Prostate gland (tissue), 2 donors: ENCODE data around the gene PXDC1. TPM values are rescaled to one million over a fixed set of nuclear protein-coding genes. Genes with fewer than 3 reads are reported as not detected.
"Not testable (repeated sequence)": the region's sequence is repeated elsewhere in the genome, so short reads cannot be mapped to it uniquely, and the experiment has no call there.

ENCODE experiments used
- DNase-seq: peaks from one replicate; pipeline ENCODE4 v3.0.0-alpha.2; 2019; ENCODE audit warnings: low spot score
- H3K27ac ChIP-seq, 2 donors: fragments of 200-600 bp; sonication (generic); 2 replicates each; pipeline ENCODE4 v1.5.1; 2017 to 2019
- H3K27me3 ChIP-seq: fragments of 200-600 bp; sonication (generic); replicated peaks from 2 replicates; pipeline ENCODE4 v1.5.1; 2019; ENCODE audit not compliant: insufficient read depth
- H3K36me3 ChIP-seq, 2 donors: fragments of 200-600 bp; sonication (generic); 1 replicate in 1 of 2; 2 replicates in 1 of 2; pipeline versions ENCODE4 v1.5.1 to v1.8.1; 2017 to 2019
- H3K4me1 ChIP-seq: fragments of 200-600 bp; sonication (generic); replicated peaks from 2 replicates; pipeline ENCODE4 v1.5.1; 2019
- H3K4me3 ChIP-seq, 2 donors: fragments of 200-600 bp; sonication (generic); 2 replicates each; pipeline ENCODE4 v1.5.1; 2017 to 2019
- H3K9me3 ChIP-seq: fragments of 200-600 bp; sonication (generic); 2 replicates; pipeline ENCODE4 v1.5.1; 2017
- CTCF ChIP-seq, 4 experiments: fragments of 200-600 bp in 2 of 4; fragments of 450-650 bp in 2 of 4; sonication (generic) in 2 of 4; IDR thresholded peaks; 1 replicate in 3 of 4; 2 replicates in 1 of 4; pipeline ENCODE4 v1.5.1; 2016 to 2019; ENCODE audit warnings: antibody characterized with exemption in 4 of 4, mild to moderate bottlenecking in 2 of 4, moderate library complexity in 2 of 4
- POLR2A ChIP-seq: fragments of 450-650 bp; IDR thresholded peaks from one replicate; pipeline ENCODE4 v1.6.1; 2016; ENCODE audit warnings: antibody characterized with exemption, mild to moderate bottlenecking
- POLR2AphosphoS5 ChIP-seq: sonication (generic); formaldehyde crosslinking; IDR thresholded peaks from one replicate; pipeline ENCODE4 v1.6.1; 2017; ENCODE audit warnings: antibody characterized with exemption
- WGBS: methylation state at CpG from one replicate; pipeline ENCODE4 v1.1.5; 2018; 5-methylcytosine and 5-hydroxymethylcytosine counted together
- intact Hi-C: fragments of 100-400 bp; cut with DNase I; formaldehyde crosslinking; loops from one replicate; pipeline ENCODE4 v1.14.2; 2022
- total RNA-seq, 2 donors: library from RNA; depleted of rRNA; stranded (reverse); fragments of >200 nt; gene quantifications; one replicate each; pipeline ENCODE4 v1.1.0, GENCODE V29; 2016

Gene PXDC1
- total RNA-seq, 2 donors from 2014 or later = 40.5 to 59.5 TPM

GRCh38 chr6:3771407-3772011 is 20.0 kb upstream of the PXDC1 start:
- Histone ChIP-seq H3K27ac (no peak overlapping the region), H3K4me1 (no peaks in the 10 kb centered on the region), H3K27me3 (no peaks in the 10 kb centered on the region), H3K9me3 (no peaks in the 10 kb centered on the region), H3K36me3 (no peaks in the 10 kb centered on the region), H3K4me3 (no peak overlapping the region)
- intact Hi-C loops = no loop called here
- no peak for TF ChIP-seq CTCF (IDR thresholded peaks at IDR 0.05)
- TF ChIP-seq POLR2A = no peak
- TF ChIP-seq POLR2AphosphoS5 = no peak
- DNase-seq = no peak
- 91% methylated on average over 38 of the region's 57 CpGs for WGBS

GRCh38 chr6:3770023-3770720 is 18.7 kb upstream of the PXDC1 start:
- Histone ChIP-seq H3K36me3 (no peaks in the 10 kb centered on the region), H3K4me1 (no peaks in the 10 kb centered on the region), H3K27ac (no peak overlapping the region), H3K27me3 (no peaks in the 10 kb centered on the region), H3K9me3 (no peaks in the 10 kb centered on the region), H3K4me3 (no peak overlapping the region)
- intact Hi-C loops = no loop called here
- 49% methylated on average over 10 of the region's 10 CpGs for WGBS
- DNase-seq = no peak
- TF ChIP-seq POLR2A (no peak), CTCF (IDR thresholded peaks at IDR 0.05) (no peak), POLR2AphosphoS5 (no peak)

GRCh38 chr6:3769610-3770009 is 18.1 kb upstream of the PXDC1 start:
- 90% methylated on average over 6 of the region's 6 CpGs for WGBS
- Histone ChIP-seq H3K4me3 (no peak overlapping the region), H3K9me3 (no peaks in the 10 kb centered on the region), H3K4me1 (no peaks in the 10 kb centered on the region), H3K27ac (no peak overlapping the region), H3K27me3 (no peaks in the 10 kb centered on the region), H3K36me3 (no peaks in the 10 kb centered on the region)
- intact Hi-C loops = no loop called here
- DNase-seq = no peak
- TF ChIP-seq CTCF (IDR thresholded peaks at IDR 0.05) (no peak), POLR2A (no peak), POLR2AphosphoS5 (no peak)

- Histone ChIP-seq H3K27me3 (no peaks in the 10 kb centered on the region), H3K27ac (no peak overlapping the region), H3K4me1 (no peaks in the 10 kb centered on the region), H3K36me3 (no peaks in the 10 kb centered on the region), H3K9me3 (no peaks in the 10 kb centered on the region), H3K4me3 (no peak overlapping the region)
- DNase-seq = no peak
- TF ChIP-seq POLR2AphosphoS5 (no peak), POLR2A (no peak), CTCF (IDR thresholded peaks at IDR 0.05) (no peak)
- WGBS = 93% methylated on average over 2 of the region's 2 CpGs
- intact Hi-C loops = no loop called here
Measured at GRCh38 chr6:3768502-3768901, 17.0 kb upstream of the PXDC1 start.

- H3K4me3 ChIP-seq, intact Hi-C loops, H3K9me3 ChIP-seq, H3K36me3 ChIP-seq, H3K27me3 ChIP-seq, H3K4me1 ChIP-seq, DNase-seq, H3K27ac ChIP-seq: not testable (repeated sequence)
- 97% methylated on average over 6 of the region's 6 CpGs for WGBS
Measured at GRCh38 chr6:3767483-3767882, 16.0 kb upstream of the PXDC1 start.
